ENCODE measurements around the gene ACOT4. TPM values are rescaled to one million over a fixed set of nuclear protein-coding genes. Genes with fewer than 3 reads are reported as not detected.
A peak's percentile ranks its signal among the peaks of the same experiment; 100 is the strongest.

ACOT4 gene
- total and polyA plus RNA-seq, 2 of the 8 experiments (the other 6 are each of a cell fraction or from before 2014, with no cell fraction given) = 0.80 to 1.1 TPM

- TF ChIP-seq SP1 (IDR thresholded peaks at IDR 0.05; ENCODE audit: low read depth, low read length) = no peak
- peak; percentile 64 for TF ChIP-seq ASH2L (IDR thresholded peaks at IDR 0.05; ENCODE audit: low read length)
- no peak for TF ChIP-seq MAFK (IDR thresholded peaks at IDR 0.05; ENCODE audit: low read depth, low read length)
- TF ChIP-seq KDM5A (IDR thresholded peaks at IDR 0.05; ENCODE audit: low read length) = no peak
- no peak for TF ChIP-seq ATF2 (IDR thresholded peaks at IDR 0.05; ENCODE audit: low read length)
- TF ChIP-seq BCL11A (IDR thresholded peaks at IDR 0.05; ENCODE audit: low read depth in 2 of 2, low read length in 2 of 2) = no peak
- no peak for TF ChIP-seq BRCA1 (IDR thresholded peaks at IDR 0.05; ENCODE audit: low read depth, low read length)
- TF ChIP-seq BACH1 (IDR thresholded peaks at IDR 0.05; ENCODE audit: low read length) = peak; percentile 47; the same call in 1 of the 2 replicates
- TF ChIP-seq CHD2 (IDR thresholded peaks at IDR 0.05; ENCODE audit: low read length) = no peak
- no peak for TF ChIP-seq EP300 (IDR thresholded peaks at IDR 0.05; ENCODE audit: borderline replicate concordance in 1 of 2, low read depth in 2 of 2, low read length in 2 of 2)
- TF ChIP-seq SIRT6 (IDR thresholded peaks at IDR 0.05; ENCODE audit: low read length) = no peak
- no peak for TF ChIP-seq RXRA (IDR thresholded peaks at IDR 0.05; ENCODE audit: insufficient read depth, low read depth, low read length)
- peak; percentile 45; the same call in 1 of the 2 replicates for TF ChIP-seq E2F6 (IDR thresholded peaks at IDR 0.05)
- no peak for TF ChIP-seq HDAC2 (IDR thresholded peaks at IDR 0.05; ENCODE audit: borderline replicate concordance in 1 of 2, low read depth in 2 of 2, low read length in 2 of 2)
- TF ChIP-seq SP2 (IDR thresholded peaks at IDR 0.05; ENCODE audit: low read length) = no peak
- TF ChIP-seq SP4 (IDR thresholded peaks at IDR 0.05; ENCODE audit: low read length) = no peak
- peak; percentile 55; the same call in 1 of the 2 replicates for TF ChIP-seq POLR2AphosphoS5 (IDR thresholded peaks at IDR 0.05; ENCODE audit: low read depth, low read length)
- peak; percentile 29 for TF ChIP-seq MAX (IDR thresholded peaks at IDR 0.05)
- TF ChIP-seq TAF7 (optimal IDR thresholded peaks at IDR 0.05; ENCODE audit: borderline replicate concordance, low read depth, low read length) = no peak
- TF ChIP-seq TAF1 (IDR thresholded peaks at IDR 0.05; ENCODE audit: low read depth, low read length) = peak; percentile 58
- peak; percentile 44 to 56 for TF ChIP-seq RAD21 (IDR thresholded peaks at IDR 0.05 in 1 of 2, conservative IDR thresholded peaks at IDR 0.05 in 1 of 2; ENCODE audit: low read depth in 2 of 2, low read length in 2 of 2)
Measured at GRCh38 chr14:73634011-73634833, 42.5 kb downstream of the ACOT4 start (continued).

All from H1 (cell line).